ENCODE results near the gene HOXB6.

DNA sequence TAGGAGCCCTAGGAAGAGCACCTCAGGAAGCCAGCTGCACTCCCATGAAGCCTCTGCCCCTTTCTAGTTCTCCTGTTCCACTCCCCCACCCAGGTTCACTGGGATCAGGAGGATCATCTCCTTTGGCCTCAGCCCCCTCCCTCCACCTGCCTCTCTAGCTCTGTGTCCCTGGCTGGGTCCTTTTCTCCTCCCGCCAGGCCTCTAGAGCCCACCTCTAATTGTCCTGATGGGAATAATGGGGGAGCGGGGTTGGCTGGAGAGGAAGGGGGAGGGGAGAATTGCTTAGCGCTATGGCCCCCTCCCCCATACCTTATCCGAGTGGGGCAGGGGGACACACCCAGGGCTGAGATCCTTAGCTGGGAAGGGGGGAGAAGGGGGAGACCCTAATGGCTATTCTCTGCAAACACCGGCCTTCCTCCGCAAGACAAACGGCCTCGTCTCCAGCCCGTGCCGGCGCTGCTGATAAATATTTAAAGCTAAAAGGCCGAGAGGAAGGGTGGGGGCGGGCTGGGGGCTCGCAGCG, 5.0 kb upstream of the HOXB6 start:
- TF ChIP-seq POLR2AphosphoS5 (IDR thresholded peaks at IDR 0.05; ENCODE audit: low read depth, low read length) = no peak
- no peak for TF ChIP-seq EZH2 (IDR thresholded peaks at IDR 0.05)
- TF ChIP-seq, protein P1, sequence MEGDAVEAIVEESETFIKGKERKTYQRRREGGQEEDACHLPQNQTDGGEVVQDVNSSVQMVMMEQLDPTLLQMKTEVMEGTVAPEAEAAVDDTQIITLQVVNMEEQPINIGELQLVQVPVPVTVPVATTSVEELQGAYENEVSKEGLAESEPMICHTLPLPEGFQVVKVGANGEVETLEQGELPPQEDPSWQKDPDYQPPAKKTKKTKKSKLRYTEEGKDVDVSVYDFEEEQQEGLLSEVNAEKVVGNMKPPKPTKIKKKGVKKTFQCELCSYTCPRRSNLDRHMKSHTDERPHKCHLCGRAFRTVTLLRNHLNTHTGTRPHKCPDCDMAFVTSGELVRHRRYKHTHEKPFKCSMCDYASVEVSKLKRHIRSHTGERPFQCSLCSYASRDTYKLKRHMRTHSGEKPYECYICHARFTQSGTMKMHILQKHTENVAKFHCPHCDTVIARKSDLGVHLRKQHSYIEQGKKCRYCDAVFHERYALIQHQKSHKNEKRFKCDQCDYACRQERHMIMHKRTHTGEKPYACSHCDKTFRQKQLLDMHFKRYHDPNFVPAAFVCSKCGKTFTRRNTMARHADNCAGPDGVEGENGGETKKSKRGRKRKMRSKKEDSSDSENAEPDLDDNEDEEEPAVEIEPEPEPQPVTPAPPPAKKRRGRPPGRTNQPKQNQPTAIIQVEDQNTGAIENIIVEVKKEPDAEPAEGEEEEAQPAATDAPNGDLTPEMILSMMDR (IDR thresholded peaks at IDR 0.05 in 2 of 3, conservative IDR thresholded peaks at IDR 0.05 in 1 of 3; ENCODE audit: borderline replicate concordance in 1 of 3, insufficient read depth in 1 of 3, low read depth in 2 of 3, low read length in 2 of 3) = no peak
- TF ChIP-seq RAD21 (IDR thresholded peaks at IDR 0.05; ENCODE audit: low read depth) = no peak
- TF ChIP-seq EZH2phosphoT487 (IDR thresholded peaks at IDR 0.05; ENCODE audit: borderline replicate concordance) = no peak
- TF ChIP-seq YY1 (IDR thresholded peaks at IDR 0.05; ENCODE audit: extremely low read depth, insufficient replicate concordance, low read depth, low read length) = no peak
- TF ChIP-seq ATF3 (IDR thresholded peaks at IDR 0.05) = no peak
- no peak for TF ChIP-seq FOSL1 (IDR thresholded peaks at IDR 0.05; ENCODE audit: low read depth)
- no peak for TF ChIP-seq ZNF274 (IDR thresholded peaks at IDR 0.05; ENCODE audit: low read depth, low read length)
- TF ChIP-seq POLR2A (IDR thresholded peaks at IDR 0.05; ENCODE audit: borderline replicate concordance, extremely low read depth, insufficient read depth, insufficient read length) = no peak
- no peak for TF ChIP-seq SIN3A (IDR thresholded peaks at IDR 0.05; ENCODE audit: low read depth)
- TF ChIP-seq REST (IDR thresholded peaks at IDR 0.05; ENCODE audit: low read depth) = no peak
